ENCODE results near the gene AFF3.

The AFF3 gene

GRCh38 chr2:100126897-100127401, 15.4 kb downstream of the AFF3 start:
- no peaks in the 10 kb centered on the region for H4K20me1 ChIP-seq (ENCODE audit: insufficient read depth, low read length)
- H3K27me3 ChIP-seq (replicated peaks; ENCODE audit: insufficient read depth, low read length): no peaks in the 10 kb centered on the region
- H3F3A ChIP-seq (ENCODE audit: insufficient read depth, low read length): no peaks in the 10 kb centered on the region
- no peak for DNase-seq
- TF ChIP-seq CTCF (IDR thresholded peaks at IDR 0.05; ENCODE audit: low read length) (no peak), EZH2 (optimal IDR thresholded peaks at IDR 0.05; ENCODE audit: low read depth, low read length) (no peak), EZH2phosphoT487 (IDR thresholded peaks at IDR 0.05; ENCODE audit: low read length) (no peak)
- no peak overlapping the region for H3K27ac ChIP-seq (ENCODE audit: low read length)
- H3K4me3 ChIP-seq (ENCODE audit: low read length): no peak overlapping the region
- H3K9ac ChIP-seq (ENCODE audit: low read length): no peak overlapping the region
- no peaks in the 10 kb centered on the region for H3K4me1 ChIP-seq (ENCODE audit: low read length)
- H3K4me2 ChIP-seq (ENCODE audit: low read depth, low read length): no peak overlapping the region
- no peaks in the 10 kb centered on the region for H3K36me3 ChIP-seq (replicated peaks; ENCODE audit: insufficient read depth, low read length)
- H3K79me2 ChIP-seq (ENCODE audit: low read length): no peaks in the 10 kb centered on the region
- no peaks in the 10 kb centered on the region for H3K9me3 ChIP-seq (replicated peaks; ENCODE audit: insufficient read depth, low read length)
- H2AFZ ChIP-seq (ENCODE audit: low read length): no peak overlapping the region
- no peaks in the 10 kb centered on the region for H3K9me2 ChIP-seq (replicated peaks; ENCODE audit: insufficient read depth, low read length)

GRCh38 chr2:100126201-100126600, 16.2 kb downstream of the AFF3 start:
- H3K4me1 ChIP-seq (ENCODE audit: low read length): no peaks in the 10 kb centered on the region
- no peak overlapping the region for H2AFZ ChIP-seq (ENCODE audit: low read length)
- H3K27ac ChIP-seq (ENCODE audit: low read length): no peak overlapping the region
- no peaks in the 10 kb centered on the region for H3K79me2 ChIP-seq (ENCODE audit: low read length)
- H3K27me3 ChIP-seq (replicated peaks; ENCODE audit: insufficient read depth, low read length): no peaks in the 10 kb centered on the region
- no peak for DNase-seq
- H3K36me3 ChIP-seq (replicated peaks; ENCODE audit: insufficient read depth, low read length): no peaks in the 10 kb centered on the region
- H3K9me3 ChIP-seq (replicated peaks; ENCODE audit: insufficient read depth, low read length): no peaks in the 10 kb centered on the region
- H3K4me2 ChIP-seq (ENCODE audit: low read depth, low read length): no peak overlapping the region
- no peak for TF ChIP-seq CTCF (IDR thresholded peaks at IDR 0.05; ENCODE audit: low read length)
- no peak for TF ChIP-seq EZH2phosphoT487 (IDR thresholded peaks at IDR 0.05; ENCODE audit: low read length)
- TF ChIP-seq EZH2 (optimal IDR thresholded peaks at IDR 0.05; ENCODE audit: low read depth, low read length): no peak
- no peaks in the 10 kb centered on the region for H3F3A ChIP-seq (ENCODE audit: insufficient read depth, low read length)
- no peak overlapping the region for H3K9ac ChIP-seq (ENCODE audit: low read length)
- no peaks in the 10 kb centered on the region for H4K20me1 ChIP-seq (ENCODE audit: insufficient read depth, low read length)
- H3K4me3 ChIP-seq (ENCODE audit: low read length): no peak overlapping the region
- no peaks in the 10 kb centered on the region for H3K9me2 ChIP-seq (replicated peaks; ENCODE audit: insufficient read depth, low read length)

- Histone ChIP-seq H3K79me2 (ENCODE audit: low read length) (no peaks in the 10 kb centered on the region), H3K36me3 (replicated peaks; ENCODE audit: insufficient read depth, low read length) (no peaks in the 10 kb centered on the region), H3K27me3 (replicated peaks; ENCODE audit: insufficient read depth, low read length) (no peaks in the 10 kb centered on the region)
These were observed 16.8 kb downstream of the AFF3 start for GRCh38 chr2:100125626-100126025.

More at GRCh38 chr2:100125626-100126025, 16.8 kb downstream of the AFF3 start:
- H3K27ac ChIP-seq (ENCODE audit: low read length): no peak overlapping the region
- no peaks in the 10 kb centered on the region for H3K4me1 ChIP-seq (ENCODE audit: low read length)
- no peak overlapping the region for H2AFZ ChIP-seq (ENCODE audit: low read length)
- TF ChIP-seq CTCF (IDR thresholded peaks at IDR 0.05; ENCODE audit: low read length) (no peak), EZH2 (optimal IDR thresholded peaks at IDR 0.05; ENCODE audit: low read depth, low read length) (no peak), EZH2phosphoT487 (IDR thresholded peaks at IDR 0.05; ENCODE audit: low read length) (no peak)
- no peaks in the 10 kb centered on the region for H4K20me1 ChIP-seq (ENCODE audit: insufficient read depth, low read length)
- no peak overlapping the region for H3K4me2 ChIP-seq (ENCODE audit: low read depth, low read length)
- no peak overlapping the region for H3K9ac ChIP-seq (ENCODE audit: low read length)
- H3K4me3 ChIP-seq (ENCODE audit: low read length): no peak overlapping the region
- H3K9me3 ChIP-seq (replicated peaks; ENCODE audit: insufficient read depth, low read length): no peaks in the 10 kb centered on the region
- no peaks in the 10 kb centered on the region for H3F3A ChIP-seq (ENCODE audit: insufficient read depth, low read length)
- H3K9me2 ChIP-seq (replicated peaks; ENCODE audit: insufficient read depth, low read length): no peaks in the 10 kb centered on the region
- DNase-seq: no peak
